Adrenal gland (tissue), 5 donors: ENCODE results near the gene CACYBP.

ENCODE experiments used
- POLR2A ChIP-seq, 2 donors: fragments of 450-650 bp; IDR thresholded peaks; one replicate each; pipeline ENCODE4 v1.6.1; 2017; ENCODE audit warnings: antibody characterized with exemption in 2 of 2, mild to moderate bottlenecking in 2 of 2, moderate library complexity in 1 of 2
- TF ChIP-seq, protein P1 (sequence below), 6 experiments: fragments of 450-650 bp in 4 of 6; fragments of 200-600 bp in 2 of 6; sonication (generic) in 1 of 6; IDR thresholded peaks; 1 replicate in 5 of 6; 2 replicates in 1 of 6; pipeline versions ENCODE4 v1.5.1 to v1.8.0; 2016 to 2021; ENCODE audit warnings: antibody characterized with exemption in 6 of 6, mild to moderate bottlenecking in 2 of 6, moderate library complexity in 1 of 6
- donor health status: DM: no; HTN: no; CAD: no.

DNA sequence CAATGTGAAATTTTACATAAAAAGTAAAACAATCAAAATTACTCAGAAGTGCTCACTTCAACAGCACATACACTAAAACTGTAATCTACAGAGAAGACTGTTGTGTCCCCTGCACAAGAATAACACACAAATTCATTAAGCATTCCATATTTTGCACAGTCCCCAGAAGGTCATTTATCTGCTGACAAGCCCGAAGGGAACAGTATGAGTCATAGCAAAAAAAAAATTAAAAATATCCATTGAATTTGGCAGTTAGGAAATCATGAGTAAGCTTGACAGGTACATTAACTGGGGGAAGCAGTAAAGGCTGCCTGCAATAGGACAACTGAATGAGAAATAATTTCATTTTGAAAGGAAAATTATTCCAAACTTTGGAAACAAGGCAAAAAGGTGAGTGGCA lies 3.3 kb upstream of the CACYBP start:
- TF ChIP-seq, protein P1, sequence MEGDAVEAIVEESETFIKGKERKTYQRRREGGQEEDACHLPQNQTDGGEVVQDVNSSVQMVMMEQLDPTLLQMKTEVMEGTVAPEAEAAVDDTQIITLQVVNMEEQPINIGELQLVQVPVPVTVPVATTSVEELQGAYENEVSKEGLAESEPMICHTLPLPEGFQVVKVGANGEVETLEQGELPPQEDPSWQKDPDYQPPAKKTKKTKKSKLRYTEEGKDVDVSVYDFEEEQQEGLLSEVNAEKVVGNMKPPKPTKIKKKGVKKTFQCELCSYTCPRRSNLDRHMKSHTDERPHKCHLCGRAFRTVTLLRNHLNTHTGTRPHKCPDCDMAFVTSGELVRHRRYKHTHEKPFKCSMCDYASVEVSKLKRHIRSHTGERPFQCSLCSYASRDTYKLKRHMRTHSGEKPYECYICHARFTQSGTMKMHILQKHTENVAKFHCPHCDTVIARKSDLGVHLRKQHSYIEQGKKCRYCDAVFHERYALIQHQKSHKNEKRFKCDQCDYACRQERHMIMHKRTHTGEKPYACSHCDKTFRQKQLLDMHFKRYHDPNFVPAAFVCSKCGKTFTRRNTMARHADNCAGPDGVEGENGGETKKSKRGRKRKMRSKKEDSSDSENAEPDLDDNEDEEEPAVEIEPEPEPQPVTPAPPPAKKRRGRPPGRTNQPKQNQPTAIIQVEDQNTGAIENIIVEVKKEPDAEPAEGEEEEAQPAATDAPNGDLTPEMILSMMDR (IDR thresholded peaks at IDR 0.05): no peak
- no peak for TF ChIP-seq POLR2A (IDR thresholded peaks at IDR 0.05)
